H54 (cell line): Measurements from ENCODE around the gene USP46.

ENCODE experiments used
- DNase-seq: peaks from one replicate; pipeline ENCODE4 v3.0.0; 2011; ENCODE audit warnings: low spot score, mixed read lengths; ENCODE audit not compliant: insufficient read length
- FAIRE-seq: peaks from 3 replicates; lab custom pipeline; 2011; peaks lifted over from hg19 to GRCh38; lab: Jason Lieb, UNC
- POLR2A ChIP-seq: IDR thresholded peaks from 2 replicates; pipeline ENCODE4 v1.6.1; 2011; ENCODE audit warnings: low read depth, mild to moderate bottlenecking, low read length

Gene USP46, protein sequence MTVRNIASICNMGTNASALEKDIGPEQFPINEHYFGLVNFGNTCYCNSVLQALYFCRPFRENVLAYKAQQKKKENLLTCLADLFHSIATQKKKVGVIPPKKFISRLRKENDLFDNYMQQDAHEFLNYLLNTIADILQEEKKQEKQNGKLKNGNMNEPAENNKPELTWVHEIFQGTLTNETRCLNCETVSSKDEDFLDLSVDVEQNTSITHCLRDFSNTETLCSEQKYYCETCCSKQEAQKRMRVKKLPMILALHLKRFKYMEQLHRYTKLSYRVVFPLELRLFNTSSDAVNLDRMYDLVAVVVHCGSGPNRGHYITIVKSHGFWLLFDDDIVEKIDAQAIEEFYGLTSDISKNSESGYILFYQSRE

DNA sequence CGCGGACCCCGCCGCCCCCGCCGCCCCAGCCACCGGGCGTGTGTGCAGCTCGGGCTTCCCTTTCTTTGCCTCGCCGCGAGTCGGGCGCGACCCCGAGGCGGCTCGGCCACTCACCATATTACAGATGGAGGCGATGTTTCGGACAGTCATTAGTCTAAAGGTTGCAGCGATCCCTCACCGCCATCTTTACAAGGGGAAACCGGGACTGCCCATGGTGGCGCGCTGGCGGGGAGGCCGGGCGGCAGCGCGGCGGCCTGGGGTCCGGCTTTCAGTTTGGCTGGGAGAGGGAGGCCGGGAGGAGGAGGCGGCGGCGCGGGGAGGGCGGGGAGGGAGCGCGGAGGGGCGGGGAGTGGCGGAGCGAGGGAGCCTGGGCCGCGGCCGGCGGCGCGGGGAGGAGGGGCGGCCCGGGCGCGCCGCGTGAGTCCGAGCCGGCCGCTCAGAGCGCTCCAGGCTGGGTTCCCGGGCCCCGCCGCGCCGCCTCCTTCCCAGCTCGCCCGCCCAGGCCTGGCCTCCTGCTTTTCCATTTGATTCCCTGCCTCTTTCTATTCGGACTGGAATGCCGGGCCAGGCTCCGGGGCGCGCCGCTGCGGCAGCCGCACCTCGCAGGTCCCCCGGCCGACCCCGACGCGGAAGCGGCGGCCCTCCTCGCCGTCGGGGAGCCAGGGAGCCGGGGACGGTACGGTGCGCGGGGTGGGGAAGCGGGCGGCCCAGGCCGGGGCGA is at the start of gene USP46:
Gene USP46, minus strand, starts transcription at position 301 of the 721 bp plus-strand sequence. Its CDS starts 151 bp downstream, at position 150.
- DNase-seq: peak; percentile 53
- TF ChIP-seq POLR2A: peak; percentile 38; the same call in 1 of the 2 replicates
- FAIRE-seq: no peak

DNA sequence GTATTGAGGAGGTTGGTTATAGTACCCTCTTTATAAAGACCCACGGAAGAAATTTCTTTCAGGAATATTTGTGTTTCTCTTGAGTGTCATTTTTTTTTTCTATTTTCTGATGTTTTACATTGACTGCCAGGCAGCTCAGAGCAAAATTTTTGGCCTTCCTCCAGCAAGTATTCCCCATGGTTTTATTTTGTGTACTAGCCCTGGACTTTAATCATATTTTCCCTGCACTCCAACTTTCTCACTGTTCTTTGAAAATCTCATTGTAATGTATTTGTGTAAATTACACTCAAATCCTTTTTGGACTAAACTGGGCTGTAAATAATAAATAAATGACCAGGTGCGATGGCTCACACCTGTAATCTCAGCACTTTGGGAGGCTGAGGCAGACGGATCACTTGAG is 45.6 kb upstream of the USP46 start:
- no peak for TF ChIP-seq POLR2A
- FAIRE-seq: no peak
- no peak for DNase-seq

DNA sequence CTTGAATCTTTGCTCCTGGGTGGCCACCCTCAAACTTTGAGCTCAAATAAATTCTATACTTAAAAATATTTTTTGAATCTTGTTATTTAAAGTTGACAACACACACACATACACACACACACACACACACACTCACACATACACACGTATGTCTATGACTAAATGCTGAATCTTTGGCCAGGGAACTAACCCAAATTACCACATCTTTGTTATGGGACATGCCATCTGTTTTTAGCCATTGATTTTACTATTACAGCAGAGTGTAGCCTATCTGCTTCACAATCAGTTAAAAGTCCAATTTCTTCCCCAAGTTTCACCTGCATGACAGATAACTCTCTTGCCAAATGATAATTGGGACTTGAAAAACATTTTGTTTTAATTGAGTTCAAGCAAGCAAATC is 45.0 kb upstream of the USP46 start:
- DNase-seq (no peak), FAIRE-seq (no peak)
- TF ChIP-seq POLR2A: no peak

DNA sequence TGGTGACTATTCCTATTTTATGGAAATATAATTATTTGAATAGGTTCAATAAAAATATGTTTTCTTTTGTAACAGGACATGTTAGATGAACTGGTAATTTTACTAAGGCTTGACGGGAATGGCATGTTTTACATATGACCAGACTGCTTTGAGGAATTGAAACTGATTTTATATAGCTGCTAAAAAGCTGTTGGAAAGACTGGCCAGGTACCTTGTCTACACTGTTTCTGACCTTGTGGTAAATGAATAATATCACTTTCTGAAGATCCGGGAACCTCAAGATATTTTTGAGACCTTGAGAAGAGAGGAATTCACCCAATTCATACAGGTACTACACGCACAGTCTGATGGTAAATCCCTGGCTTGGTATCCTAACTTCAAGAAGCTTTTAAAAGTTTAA is 42.1 kb upstream of the USP46 start:
- FAIRE-seq: no peak
- TF ChIP-seq POLR2A: no peak
- no peak for DNase-seq

DNA sequence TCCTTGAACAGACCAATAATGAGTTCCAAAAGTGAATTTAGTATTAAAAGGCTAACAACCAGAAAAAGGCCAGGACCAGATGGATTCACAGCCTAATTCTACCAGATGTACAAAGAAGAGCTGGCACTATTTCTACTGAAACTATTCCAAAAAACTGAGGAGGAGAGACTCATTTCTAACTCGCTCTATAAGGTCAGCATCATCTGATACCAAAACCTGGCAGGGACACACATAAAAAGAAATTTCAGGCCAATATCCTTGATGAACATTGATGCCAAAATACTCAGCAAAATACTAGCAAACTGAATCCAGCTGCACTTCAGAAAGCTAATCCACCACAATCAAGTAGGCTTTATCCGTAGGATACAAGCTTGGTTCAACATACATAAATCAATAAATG is 35.8 kb upstream of the USP46 start:
- no peak for DNase-seq
- TF ChIP-seq POLR2A: no peak
- no peak for FAIRE-seq

GRCh38 chr4:52693492-52693891 is 34.4 kb upstream of the USP46 start:
- no peak for TF ChIP-seq POLR2A
- FAIRE-seq: no peak

DNA sequence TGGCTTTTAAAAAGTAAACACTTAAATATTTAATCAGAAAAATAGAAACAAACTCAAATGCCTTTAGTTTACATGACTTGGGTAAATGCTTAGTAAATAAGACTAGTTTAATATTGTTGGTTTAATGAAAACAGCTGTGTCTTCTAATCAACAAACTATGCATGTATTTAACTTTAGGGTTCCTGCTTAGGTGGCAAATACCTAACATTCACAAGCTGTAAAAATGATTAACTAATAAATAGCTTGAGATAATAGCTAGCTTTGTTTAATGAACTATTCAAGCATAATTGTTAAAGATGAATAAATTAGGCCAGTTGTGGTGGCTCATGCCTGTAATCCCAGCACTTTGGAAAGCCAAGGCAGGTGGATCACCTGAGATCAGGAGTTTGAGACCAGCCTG is 30.0 kb upstream of the USP46 start:
- FAIRE-seq (no peak), DNase-seq (no peak)
- no peak for TF ChIP-seq POLR2A

More at GRCh38 chr4:52693492-52693891, 34.4 kb upstream of the USP46 start:
- DNase-seq: no peak

GRCh38 chr4:52687696-52688095 is 28.6 kb upstream of the USP46 start:
- no peak for DNase-seq
- FAIRE-seq: no peak
- TF ChIP-seq POLR2A: no peak

DNA sequence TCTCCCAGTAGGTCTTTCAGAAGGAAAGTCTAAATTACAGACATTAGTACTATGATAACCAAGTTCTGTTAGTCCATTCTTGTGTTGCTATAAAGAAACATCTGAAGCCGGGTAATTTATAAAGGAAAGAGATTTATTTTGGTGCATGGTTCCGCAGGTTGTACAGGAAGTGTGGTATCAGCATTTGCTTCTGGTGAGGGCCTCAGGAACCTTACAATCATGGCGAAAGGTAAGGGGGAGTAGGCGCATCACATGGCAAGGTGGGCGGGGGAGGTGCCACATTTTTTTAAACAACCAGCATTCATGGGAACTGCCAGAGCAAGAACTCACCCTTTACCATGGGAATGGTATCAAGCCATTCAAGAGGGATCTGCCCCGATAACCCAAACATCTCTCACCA is 26.2 kb upstream of the USP46 start:
- DNase-seq: no peak
- FAIRE-seq: no peak
- TF ChIP-seq POLR2A: no peak

DNA sequence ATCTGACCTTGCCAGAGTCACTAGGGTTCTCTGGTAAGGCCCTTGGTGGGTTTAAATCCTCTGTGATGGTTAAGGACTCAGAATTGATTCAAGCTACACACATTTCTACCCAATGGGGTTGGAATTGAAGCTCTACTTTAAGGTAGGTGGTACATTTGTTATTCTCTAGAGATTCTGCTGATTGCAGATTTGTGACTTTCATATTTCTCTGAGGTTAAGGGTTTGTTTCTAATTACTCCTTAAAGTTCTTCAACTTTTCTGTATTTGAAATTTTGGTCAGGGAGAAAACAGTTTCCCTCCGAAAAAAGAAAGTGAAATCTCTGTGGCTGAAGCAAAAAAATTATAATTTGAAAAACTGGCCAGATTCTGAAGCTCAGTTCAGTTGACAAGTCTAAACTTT is 25.8 kb upstream of the USP46 start:
- no peak for TF ChIP-seq POLR2A
- DNase-seq: no peak
- FAIRE-seq: no peak

DNA sequence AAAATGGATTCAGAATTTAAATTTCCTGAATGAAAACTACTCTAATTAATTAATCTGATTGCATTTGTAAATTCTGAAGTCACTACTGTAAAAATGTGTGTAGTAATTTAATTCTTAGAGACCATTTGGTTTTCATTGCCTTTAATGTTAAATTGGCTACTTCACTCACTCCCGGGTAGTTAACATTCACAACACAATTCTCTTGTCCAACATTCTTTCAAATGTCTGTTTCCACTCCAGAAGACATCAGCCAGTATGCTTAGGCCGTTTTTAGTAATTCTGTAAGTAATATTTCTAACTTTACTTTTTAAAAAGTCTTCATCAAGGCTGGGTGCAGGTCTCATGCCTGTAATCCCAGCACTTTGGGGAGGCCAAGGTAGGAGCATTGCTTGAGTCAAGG is 21.3 kb upstream of the USP46 start:
- FAIRE-seq: no peak
- TF ChIP-seq POLR2A: no peak
- DNase-seq: no peak

- FAIRE-seq (no peak), DNase-seq (no peak)
- TF ChIP-seq POLR2A: no peak
Measured at GRCh38 chr4:52676536-52676935, 17.4 kb upstream of the USP46 start.

- no peak for TF ChIP-seq POLR2A
- DNase-seq: no peak
- no peak for FAIRE-seq
Measured at GRCh38 chr4:52675111-52675510, 16.0 kb upstream of the USP46 start.

DNA sequence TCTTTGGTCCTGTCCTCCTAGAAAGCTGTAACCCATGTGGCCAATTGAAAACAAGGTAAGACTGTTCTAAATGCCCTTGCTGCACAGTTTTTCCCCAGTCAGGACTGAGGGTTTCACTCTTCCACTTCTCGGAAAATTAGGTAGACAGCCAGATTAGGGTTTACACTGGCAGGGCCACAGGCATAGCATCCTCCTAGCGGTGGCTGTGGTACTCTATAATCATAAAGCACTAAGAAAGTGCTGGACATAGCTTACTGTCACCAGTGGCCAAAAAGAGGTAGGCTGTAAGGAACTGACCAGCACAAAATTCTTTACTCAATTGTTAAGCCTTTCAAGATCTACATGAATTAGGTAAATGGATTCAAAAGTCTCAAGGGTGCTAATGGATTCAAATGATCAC is 11.6 kb upstream of the USP46 start:
- FAIRE-seq (no peak), DNase-seq (no peak)
- no peak for TF ChIP-seq POLR2A
